ENCODE data around the gene PXN. TPM values are rescaled to one million over a fixed set of nuclear protein-coding genes. Genes with fewer than 3 reads are reported as not detected.
A peak's percentile ranks its signal among the peaks of the same experiment; 100 is the strongest.
"Not testable (repeated sequence)": the region's sequence is repeated elsewhere in the genome, so short reads cannot be mapped to it uniquely, and the experiment has no call there.

The PXN gene
- total RNA-seq, 2 donors from 2014 or later: 80.5 to 89.6 TPM

GRCh38 chr12:120212301-120212700, 53.2 kb downstream of the PXN start:
- Mint-ChIP-seq H3K36me3 (ENCODE audit: insufficient read depth in 2 of 2) (peaks cover 1 to 2% of the 10 kb centered on the region in 2 donors), H3K27me3 (ENCODE audit: low read depth) (no peaks in the 10 kb centered on the region), H3K9me3 (no peaks in the 10 kb centered on the region), H3K4me3 (no peak overlapping the region), H3K4me1 (ENCODE audit: low read depth) (no peaks in the 10 kb centered on the region), H3K27ac (no peak overlapping the region)
- ATAC-seq (replicated peaks in 1 of 2): no peak
- no peak for DNase-seq

- no peak for DNase-seq
- H3K4me1 Mint-ChIP-seq (ENCODE audit: low read depth): no peaks in the 10 kb centered on the region
- no peak for ATAC-seq (replicated peaks in 1 of 2)
- H3K36me3 Mint-ChIP-seq (ENCODE audit: insufficient read depth in 2 of 2): peaks cover 1 to 2% of the 10 kb centered on the region in 2 donors
- no peak overlapping the region for H3K27ac Mint-ChIP-seq
- no peaks in the 10 kb centered on the region for H3K27me3 Mint-ChIP-seq (ENCODE audit: low read depth)
- H3K4me3 Mint-ChIP-seq: no peak overlapping the region
- no peaks in the 10 kb centered on the region for H3K9me3 Mint-ChIP-seq
Measured at GRCh38 chr12:120211904-120212283, 53.6 kb downstream of the PXN start.

GRCh38 chr12:120211243-120211903, 54.2 kb downstream of the PXN start:
- Mint-ChIP-seq H3K27me3 (ENCODE audit: low read depth) (no peaks in the 10 kb centered on the region), H3K4me1 (ENCODE audit: low read depth) (no peaks in the 10 kb centered on the region), H3K36me3 (ENCODE audit: insufficient read depth in 2 of 2) (peaks cover 1 to 2% of the 10 kb centered on the region in 2 donors), H3K4me3 (no peak overlapping the region), H3K9me3 (no peaks in the 10 kb centered on the region), H3K27ac (no peak overlapping the region)
- no peak for DNase-seq
- no peak for ATAC-seq (replicated peaks in 1 of 2)

GRCh38 chr12:120209851-120210250, 55.7 kb downstream of the PXN start:
- Mint-ChIP-seq H3K4me1 (ENCODE audit: low read depth) (no peaks in the 10 kb centered on the region), H3K27ac (no peak overlapping the region), H3K36me3 (ENCODE audit: insufficient read depth in 2 of 2) (peaks cover 1 to 2% of the 10 kb centered on the region in 2 donors), H3K4me3 (no peak overlapping the region), H3K9me3 (no peaks in the 10 kb centered on the region), H3K27me3 (ENCODE audit: low read depth) (no peaks in the 10 kb centered on the region)
- ATAC-seq (replicated peaks in 1 of 2) (no peak), DNase-seq (no peak)

GRCh38 chr12:120207227-120207626, 58.3 kb downstream of the PXN start:
- no peaks in the 10 kb centered on the region for H3K9me3 Mint-ChIP-seq
- no peaks in the 10 kb centered on the region for H3K27me3 Mint-ChIP-seq (ENCODE audit: low read depth)
- no peak for DNase-seq
- H3K36me3 Mint-ChIP-seq (ENCODE audit: insufficient read depth in 2 of 2): peaks cover 1 to 2% of the 10 kb centered on the region in 2 donors
- no peak overlapping the region for H3K4me3 Mint-ChIP-seq
- H3K4me1 Mint-ChIP-seq (ENCODE audit: low read depth): peaks cover 6% of the 10 kb centered on the region
- no peak for ATAC-seq (replicated peaks in 1 of 2)
- no peak overlapping the region for H3K27ac Mint-ChIP-seq

DNA sequence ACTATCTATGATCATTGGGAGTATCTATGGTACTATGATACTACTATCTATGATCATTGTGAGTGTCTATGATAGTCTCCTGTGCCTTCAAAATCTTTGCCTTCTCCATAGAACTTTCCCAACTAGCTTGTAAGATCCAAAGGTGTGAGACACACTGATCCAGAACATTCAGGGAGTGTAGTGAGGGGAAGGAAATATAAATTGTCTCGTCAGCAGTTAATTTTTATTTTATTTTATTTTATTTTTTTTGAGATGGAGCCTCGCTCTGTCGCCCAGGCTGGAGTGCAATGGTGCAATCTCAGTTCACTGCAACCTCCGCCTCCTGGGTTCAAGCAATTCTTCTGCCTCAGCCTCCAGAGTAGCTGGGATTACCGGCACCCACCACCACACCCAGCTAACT, 58.7 kb downstream of the PXN start:
- not testable (repeated sequence) for DNase-seq; H3K4me3 Mint-ChIP-seq; H3K27me3 Mint-ChIP-seq (ENCODE audit: low read depth); H3K9me3 Mint-ChIP-seq; ATAC-seq (replicated peaks in 1 of 2); H3K4me1 Mint-ChIP-seq (ENCODE audit: low read depth); H3K36me3 Mint-ChIP-seq (ENCODE audit: insufficient read depth in 2 of 2); H3K27ac Mint-ChIP-seq

- H3K27ac Mint-ChIP-seq: no peak overlapping the region
- no peaks in the 10 kb centered on the region for H3K9me3 Mint-ChIP-seq
- no peak overlapping the region for H3K4me3 Mint-ChIP-seq
- no peak for DNase-seq
- no peaks in the 10 kb centered on the region for H3K27me3 Mint-ChIP-seq (ENCODE audit: low read depth)
- no peak for ATAC-seq (replicated peaks in 1 of 2)
- H3K36me3 Mint-ChIP-seq (ENCODE audit: insufficient read depth in 2 of 2): no peaks in the 10 kb centered on the region
- H3K4me1 Mint-ChIP-seq (ENCODE audit: low read depth): peaks cover 9% of the 10 kb centered on the region
Measured at GRCh38 chr12:120206228-120206627, 59.3 kb downstream of the PXN start.

GRCh38 chr12:120204171-120204570, 61.4 kb downstream of the PXN start:
- Mint-ChIP-seq H3K27me3 (ENCODE audit: low read depth) (no peaks in the 10 kb centered on the region), H3K4me1 (ENCODE audit: low read depth) (peaks cover 20% of the 10 kb centered on the region), H3K9me3 (no peaks in the 10 kb centered on the region), H3K36me3 (ENCODE audit: insufficient read depth in 2 of 2) (peaks cover 7 to 12% of the 10 kb centered on the region in 2 donors), H3K4me3 (no peak overlapping the region), H3K27ac (no peak overlapping the region)
- ATAC-seq (replicated peaks in 1 of 2) (no peak), DNase-seq (no peak)

DNA sequence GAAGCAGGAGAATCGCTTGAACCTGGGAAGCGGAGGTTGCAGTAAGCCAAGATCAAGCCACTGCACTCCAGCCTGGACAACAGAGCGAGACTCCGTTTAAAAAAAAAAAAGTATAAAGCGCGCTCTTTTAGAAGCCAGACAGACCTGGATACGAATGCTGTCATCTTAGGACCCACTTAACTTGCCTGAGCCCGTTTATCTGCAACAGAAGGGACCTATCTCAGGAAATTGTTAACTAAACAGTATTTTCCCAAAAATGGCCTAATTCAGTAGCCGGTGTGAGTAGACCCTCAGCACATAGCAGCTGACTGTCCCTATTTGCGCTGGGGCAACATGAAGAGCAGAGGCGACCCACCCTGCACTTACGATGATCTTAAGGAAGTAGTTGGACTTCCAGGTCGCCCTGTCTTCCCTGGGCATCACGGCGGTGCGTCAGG, 65.1 kb downstream of the PXN start:
- no peaks in the 10 kb centered on the region for H3K27me3 Mint-ChIP-seq (ENCODE audit: low read depth)
- H3K36me3 Mint-ChIP-seq (ENCODE audit: insufficient read depth in 2 of 2): peaks cover 23 to 36% of the 10 kb centered on the region in 2 donors
- DNase-seq (no peak), ATAC-seq (replicated peaks in 1 of 2) (no peak)
- no peaks in the 10 kb centered on the region for H3K9me3 Mint-ChIP-seq
- H3K4me3 Mint-ChIP-seq: peak overlapping the region; percentile 97 to 98
- peaks cover 56% of the 10 kb centered on the region for H3K4me1 Mint-ChIP-seq (ENCODE audit: low read depth)
- H3K27ac Mint-ChIP-seq: peak overlapping the region; percentile 100

- Mint-ChIP-seq H3K4me3 (peak overlapping the region; percentile 97 to 98), H3K4me1 (ENCODE audit: low read depth) (peaks cover 62% of the 10 kb centered on the region), H3K9me3 (no peaks in the 10 kb centered on the region), H3K27me3 (ENCODE audit: low read depth) (no peaks in the 10 kb centered on the region), H3K36me3 (ENCODE audit: insufficient read depth in 2 of 2) (peaks cover 23 to 36% of the 10 kb centered on the region in 2 donors), H3K27ac (peak overlapping the region; percentile 100)
- ATAC-seq (replicated peaks in 1 of 2) (no peak), DNase-seq (peak; percentile 62 to 63)
Measured at GRCh38 chr12:120199595-120200306, 65.8 kb downstream of the PXN start.

DNA sequence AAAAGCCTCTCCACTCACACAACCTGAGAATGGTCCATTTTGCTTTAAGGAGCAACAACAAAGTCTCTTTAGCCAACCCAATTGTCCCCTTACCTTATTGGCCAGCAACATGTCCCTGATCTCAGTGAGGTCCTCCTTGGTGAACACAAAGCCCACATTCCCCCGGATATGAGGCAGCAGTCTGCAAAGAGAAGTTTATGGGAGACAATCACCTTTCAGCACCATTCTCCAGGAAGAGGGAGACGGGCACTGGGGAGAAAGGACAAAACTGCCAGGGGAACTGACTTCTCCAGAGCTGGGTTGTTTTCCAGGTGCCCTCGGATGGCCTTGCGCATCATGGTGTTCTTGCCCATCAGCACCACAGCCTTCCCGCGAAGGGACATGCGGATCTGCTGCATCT, 66.5 kb downstream of the PXN start:
- ATAC-seq (replicated peaks in 1 of 2) (no peak), DNase-seq (no peak)
- Mint-ChIP-seq H3K27me3 (ENCODE audit: low read depth) (no peaks in the 10 kb centered on the region), H3K36me3 (ENCODE audit: insufficient read depth in 2 of 2) (peaks cover 24 to 36% of the 10 kb centered on the region in 2 donors), H3K27ac (peak overlapping the region; percentile 100), H3K4me3 (peak overlapping the region; percentile 97 to 98), H3K9me3 (no peaks in the 10 kb centered on the region), H3K4me1 (ENCODE audit: low read depth) (peaks cover 62% of the 10 kb centered on the region)

GRCh38 chr12:120197542-120197887, 68.0 kb downstream of the PXN start:
- Mint-ChIP-seq H3K4me1 (ENCODE audit: low read depth) (peaks cover 68% of the 10 kb centered on the region), H3K27me3 (ENCODE audit: low read depth) (no peaks in the 10 kb centered on the region), H3K27ac (peak overlapping the region; percentile 91), H3K9me3 (no peaks in the 10 kb centered on the region), H3K36me3 (ENCODE audit: insufficient read depth in 2 of 2) (peaks cover 26 to 36% of the 10 kb centered on the region in 2 donors), H3K4me3 (peak overlapping the region; percentile 44 to 73)
- no peak for ATAC-seq (replicated peaks in 1 of 2)
- DNase-seq: no peak

GRCh38 chr12:120196817-120197541, 68.6 kb downstream of the PXN start:
- ATAC-seq (replicated peaks in 1 of 2); H3K27me3 Mint-ChIP-seq (ENCODE audit: low read depth): not testable (repeated sequence)
- peaks cover 68% of the 10 kb centered on the region for H3K4me1 Mint-ChIP-seq (ENCODE audit: low read depth)

More at GRCh38 chr12:120196817-120197541, 68.6 kb downstream of the PXN start:
- H3K4me3 Mint-ChIP-seq: peak overlapping the region; percentile 44 to 73
- H3K27ac Mint-ChIP-seq: peak overlapping the region; percentile 91
- H3K9me3 Mint-ChIP-seq, DNase-seq: not testable (repeated sequence)
- peaks cover 26 to 38% of the 10 kb centered on the region in 2 donors for H3K36me3 Mint-ChIP-seq (ENCODE audit: insufficient read depth in 2 of 2)

Measured in activated T-cell treated with anti-CD3 and anti-CD28 coated beads, Interleukin-2, amount 50 U/mL, for 72 hours (primary cell).